ENCODE results near the gene ST6GALNAC5. TPM values are rescaled to one million over a fixed set of nuclear protein-coding genes. Genes with fewer than 3 reads are reported as not detected.

The ST6GALNAC5 gene
- total RNA-seq, 1 donor from 2014 or later = 1.3 TPM

GRCh38 chr1:77039111-77039510 is 171.8 kb downstream of the ST6GALNAC5 start:
- no peak for DNase-seq (ENCODE audit: low read depth)
- H3K4me3 ChIP-seq (ENCODE audit: low read depth, low read length) = no peak overlapping the region
- TF ChIP-seq, protein P1, sequence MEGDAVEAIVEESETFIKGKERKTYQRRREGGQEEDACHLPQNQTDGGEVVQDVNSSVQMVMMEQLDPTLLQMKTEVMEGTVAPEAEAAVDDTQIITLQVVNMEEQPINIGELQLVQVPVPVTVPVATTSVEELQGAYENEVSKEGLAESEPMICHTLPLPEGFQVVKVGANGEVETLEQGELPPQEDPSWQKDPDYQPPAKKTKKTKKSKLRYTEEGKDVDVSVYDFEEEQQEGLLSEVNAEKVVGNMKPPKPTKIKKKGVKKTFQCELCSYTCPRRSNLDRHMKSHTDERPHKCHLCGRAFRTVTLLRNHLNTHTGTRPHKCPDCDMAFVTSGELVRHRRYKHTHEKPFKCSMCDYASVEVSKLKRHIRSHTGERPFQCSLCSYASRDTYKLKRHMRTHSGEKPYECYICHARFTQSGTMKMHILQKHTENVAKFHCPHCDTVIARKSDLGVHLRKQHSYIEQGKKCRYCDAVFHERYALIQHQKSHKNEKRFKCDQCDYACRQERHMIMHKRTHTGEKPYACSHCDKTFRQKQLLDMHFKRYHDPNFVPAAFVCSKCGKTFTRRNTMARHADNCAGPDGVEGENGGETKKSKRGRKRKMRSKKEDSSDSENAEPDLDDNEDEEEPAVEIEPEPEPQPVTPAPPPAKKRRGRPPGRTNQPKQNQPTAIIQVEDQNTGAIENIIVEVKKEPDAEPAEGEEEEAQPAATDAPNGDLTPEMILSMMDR (conservative IDR thresholded peaks at IDR 0.05; ENCODE audit: low read depth, low read length) = no peak

- peak; percentile 83 for DNase-seq (ENCODE audit: low read depth)
- TF ChIP-seq, protein P1 (conservative IDR thresholded peaks at IDR 0.05; ENCODE audit: low read depth, low read length) = no peak
- H3K4me3 ChIP-seq (ENCODE audit: low read depth, low read length) = no peak overlapping the region
These were observed 172.5 kb downstream of the ST6GALNAC5 start for GRCh38 chr1:77039739-77040138.

- no peak for DNase-seq (ENCODE audit: low read depth)
- TF ChIP-seq, protein P1 (conservative IDR thresholded peaks at IDR 0.05; ENCODE audit: low read depth, low read length) = no peak
- no peak overlapping the region for H3K4me3 ChIP-seq (ENCODE audit: low read depth, low read length)
These were observed 173.5 kb downstream of the ST6GALNAC5 start for GRCh38 chr1:77040826-77041225.

DNA sequence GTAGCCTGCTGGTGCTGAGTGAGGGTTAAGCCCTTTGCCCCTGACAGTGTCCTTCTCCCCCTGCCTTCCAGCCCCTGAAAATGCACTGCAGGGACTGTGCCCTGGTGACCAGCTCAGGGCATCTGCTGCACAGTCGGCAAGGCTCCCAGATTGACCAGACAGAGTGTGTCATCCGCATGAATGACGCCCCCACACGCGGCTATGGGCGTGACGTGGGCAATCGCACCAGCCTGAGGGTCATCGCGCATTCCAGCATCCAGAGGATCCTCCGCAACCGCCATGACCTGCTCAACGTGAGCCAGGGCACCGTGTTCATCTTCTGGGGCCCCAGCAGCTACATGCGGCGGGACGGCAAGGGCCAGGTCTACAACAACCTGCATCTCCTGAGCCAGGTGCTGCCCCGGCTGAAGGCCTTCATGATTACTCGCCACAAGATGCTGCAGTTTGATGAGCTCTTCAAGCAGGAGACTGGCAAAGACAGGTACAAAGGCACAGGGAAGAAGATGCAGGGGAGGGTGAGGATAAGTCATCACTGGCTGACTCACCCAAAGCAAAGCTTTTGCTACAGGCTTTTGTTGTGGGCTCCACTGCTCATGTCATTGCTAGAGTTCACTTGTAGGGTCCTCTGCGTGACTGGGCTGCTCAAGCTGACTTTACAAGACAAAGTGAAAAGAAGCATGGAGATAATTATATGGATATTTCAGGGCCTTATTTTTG is 177.0 kb downstream of the ST6GALNAC5 start:
- TF ChIP-seq, protein P1 (conservative IDR thresholded peaks at IDR 0.05; ENCODE audit: low read depth, low read length) = no peak
- H3K4me3 ChIP-seq (ENCODE audit: low read depth, low read length) = no peak overlapping the region
- DNase-seq (ENCODE audit: low read depth) = no peak

GRCh38 chr1:77047575-77047974 is 180.3 kb downstream of the ST6GALNAC5 start:
- no peak overlapping the region for H3K4me3 ChIP-seq (ENCODE audit: low read depth, low read length)
- TF ChIP-seq, protein P1 (conservative IDR thresholded peaks at IDR 0.05; ENCODE audit: low read depth, low read length) = no peak
- DNase-seq (ENCODE audit: low read depth) = no peak

- TF ChIP-seq, protein P1 (conservative IDR thresholded peaks at IDR 0.05; ENCODE audit: low read depth, low read length) = no peak
- no peak for DNase-seq (ENCODE audit: low read depth)
- no peak overlapping the region for H3K4me3 ChIP-seq (ENCODE audit: low read depth, low read length)
These were observed 180.8 kb downstream of the ST6GALNAC5 start for GRCh38 chr1:77047978-77048614.

Measured in epithelial cell of proximal tubule (primary cell).